ENCODE data around the gene KMT2B. TPM values are rescaled to one million over a fixed set of nuclear protein-coding genes. Genes with fewer than 3 reads are reported as not detected.
A peak's percentile ranks its signal among the peaks of the same experiment; 100 is the strongest.
"Not testable (repeated sequence)": the region's sequence is repeated elsewhere in the genome, so short reads cannot be mapped to it uniquely, and the experiment has no call there.

Gene KMT2B
- polyA plus RNA-seq, 2 of the 4 experiments (the other 2 are of a cell fraction) = 17.8 to 39.4 TPM

- TF ChIP-seq JUNB (IDR thresholded peaks at IDR 0.05) (no peak), TFCP2L1 (CRISPR knock-in tag; IDR thresholded peaks at IDR 0.05) (no peak)
These were observed 4.7 kb downstream of the KMT2B start (continued) for GRCh38 chr19:35722461-35722860.

- Histone ChIP-seq H3K4me1 (peaks cover 9% of the 10 kb centered on the region), H3K9me3 (no peaks in the 10 kb centered on the region), H3K4me3 (no peak overlapping the region), H3K27ac (no peak overlapping the region), H3K4me2 (no peak overlapping the region)
- ATAC-seq = no peak
- TF ChIP-seq JUN (IDR thresholded peaks at IDR 0.05) (peak in 1 of 2 experiments; percentile 14; a peak in 1 of 5 replicates), RNF2 (IDR thresholded peaks at IDR 0.05; ENCODE audit: borderline replicate concordance, low read depth) (no peak)
- no peak for DNase-seq (ENCODE audit: low read depth in 1 of 2, low spot score in 1 of 2)
- ChIA-PET CTCF (interaction anchor here (1.0 to 3.0 kb wide), 7 partner anchors 9 to 209 kb away, joined by 3 to 18 read pairs (median 4); partner anchors contain the start of genes PSENEN and U2AF1L4), POLR2A (interaction anchor here (1.0 to 1.7 kb wide), 2 partner anchors 17 to 25 kb away, joined by 3 to 8 read pairs; partner anchors contain the start of gene LIN37)
- WGBS (ENCODE audit: missing lambda C conversion rate) = 94% methylated on average over 16 of the region's 16 CpGs
- no peak for FAIRE-seq
These were observed 5.1 kb downstream of the KMT2B start for GRCh38 chr19:35722897-35723296.

- Histone ChIP-seq H3K4me2 (no peak overlapping the region), H3K4me1 (peaks cover 9% of the 10 kb centered on the region), H3K4me3 (no peak overlapping the region), H3K9me3 (no peaks in the 10 kb centered on the region), H3K27ac (no peak overlapping the region)
- TF ChIP-seq ESRRA (IDR thresholded peaks at IDR 0.05; ENCODE audit: borderline replicate concordance, low read length) (no peak), MAFK (IDR thresholded peaks at IDR 0.05; ENCODE audit: partially characterized antibody) (no peak)
- no peak for ATAC-seq
- FAIRE-seq = no peak
- 95% methylated on average over 24 of the region's 24 CpGs for WGBS (ENCODE audit: missing lambda C conversion rate)
- CTCF ChIA-PET = interaction anchor here (1.0 to 3.0 kb wide), 7 partner anchors 9 to 208 kb away, joined by 3 to 18 read pairs (median 4); partner anchors contain the start of genes PSENEN and U2AF1L4
- DNase-seq (ENCODE audit: low read depth in 1 of 2, low spot score in 1 of 2) = no peak
- POLR2A ChIA-PET = interaction anchor here (1.0 to 1.7 kb wide), 2 partner anchors 16 to 25 kb away, joined by 3 to 8 read pairs; partner anchors contain the start of gene LIN37
These were observed 5.9 kb downstream of the KMT2B start for GRCh38 chr19:35723671-35724070.

- not testable (repeated sequence) for H3K4me3 ChIP-seq; H3K9me3 ChIP-seq; H3K4me1 ChIP-seq; ATAC-seq; H3K4me2 ChIP-seq; DNase-seq (ENCODE audit: low read depth in 1 of 2, low spot score in 1 of 2); FAIRE-seq; H3K27ac ChIP-seq
- POLR2A ChIA-PET = interaction anchor here (1.7 kb wide), 1 partner anchor 16 kb away, joined by 8 read pairs; no protein-coding TSS in a partner anchor
- CTCF ChIA-PET = interaction anchor here (1.1 to 3.0 kb wide), 6 partner anchors 8 to 207 kb away, joined by 3 to 18 read pairs (median 6); partner anchors contain the start of genes PSENEN and U2AF1L4
- WGBS (ENCODE audit: missing lambda C conversion rate) = 94% methylated on average over 7 of the region's 7 CpGs
These were observed 6.3 kb downstream of the KMT2B start for GRCh38 chr19:35724132-35724531.

GRCh38 chr19:35724560-35724959 lies 6.8 kb downstream of the KMT2B start:
- ATAC-seq (no peak), FAIRE-seq (no peak)
- no peak for TF ChIP-seq CBX8 (IDR thresholded peaks at IDR 0.05)
- no peak for TF ChIP-seq CBX2 (IDR thresholded peaks at IDR 0.05; ENCODE audit: borderline replicate concordance, low read depth)
- no peak for TF ChIP-seq POLR2A (IDR thresholded peaks at IDR 0.05; ENCODE audit: low read length)
- TF ChIP-seq MAX (IDR thresholded peaks at IDR 0.05) = no peak
- no peak for TF ChIP-seq HEYL (CRISPR knock-in tag; IDR thresholded peaks at IDR 0.05)
- TF ChIP-seq MAFK (IDR thresholded peaks at IDR 0.05; ENCODE audit: partially characterized antibody) = no peak

GRCh38 chr19:35725216-35725861 lies 7.5 kb downstream of the KMT2B start:
- Histone ChIP-seq H3K27ac (no peak overlapping the region), H3K4me3 (no peak overlapping the region), H3K4me2 (no peak overlapping the region), H3K9me3 (no peaks in the 10 kb centered on the region), H3K4me1 (no peaks in the 10 kb centered on the region)
- FAIRE-seq (no peak), ATAC-seq (no peak), DNase-seq (ENCODE audit: low read depth in 1 of 2, low spot score in 1 of 2) (no peak)
- POLR2A ChIA-PET = no interaction called here
- CTCF ChIA-PET = interaction anchor here (0.9 to 3.0 kb wide), 7 partner anchors 9 to 206 kb away, joined by 3 to 18 read pairs (median 3); no protein-coding TSS in a partner anchor
- 94% methylated on average over 23 of the region's 23 CpGs for WGBS (ENCODE audit: missing lambda C conversion rate)
- TF ChIP-seq MAFK (IDR thresholded peaks at IDR 0.05; ENCODE audit: partially characterized antibody) = no peak
- TF ChIP-seq SREBF2 (IDR thresholded peaks at IDR 0.05) = no peak
- TF ChIP-seq NFE2L2 (conservative IDR thresholded peaks at IDR 0.05; ENCODE audit: low read length) = no peak
- TF ChIP-seq TP53 (CRISPR knock-in tag; IDR thresholded peaks at IDR 0.05) = no peak
- no peak for TF ChIP-seq POLR2A (IDR thresholded peaks at IDR 0.05; ENCODE audit: low read length)
- TF ChIP-seq NPAS2 (CRISPR knock-in tag; IDR thresholded peaks at IDR 0.05; ENCODE audit: borderline replicate concordance) = no peak
- TF ChIP-seq RNF2 (IDR thresholded peaks at IDR 0.05; ENCODE audit: borderline replicate concordance, low read depth) = no peak
- TF ChIP-seq ELK1 (IDR thresholded peaks at IDR 0.05; ENCODE audit: low read depth, low read length) = no peak
- no peak for TF ChIP-seq JUNB (IDR thresholded peaks at IDR 0.05)
- no peak for TF ChIP-seq E2F6 (IDR thresholded peaks at IDR 0.05; ENCODE audit: borderline replicate concordance, low read depth)
- TF ChIP-seq NR3C1 (IDR thresholded peaks at IDR 0.05) = no peak
- no peak for TF ChIP-seq FOSB (CRISPR knock-in tag; IDR thresholded peaks at IDR 0.05)
- TF ChIP-seq POLR2AphosphoS2 (conservative IDR thresholded peaks at IDR 0.05; ENCODE audit: low read length) = no peak
- TF ChIP-seq EHMT2 (IDR thresholded peaks at IDR 0.05; ENCODE audit: low read depth) = no peak
- no peak for TF ChIP-seq MYC (IDR thresholded peaks at IDR 0.05; ENCODE audit: borderline replicate concordance, low read length)
- no peak for TF ChIP-seq KDM5A (IDR thresholded peaks at IDR 0.05)
- TF ChIP-seq ESRRA (IDR thresholded peaks at IDR 0.05; ENCODE audit: borderline replicate concordance, low read length) = no peak

More at GRCh38 chr19:35724560-35724959, 6.8 kb downstream of the KMT2B start:
- 92% methylated on average over 12 of the region's 12 CpGs for WGBS (ENCODE audit: missing lambda C conversion rate)
- H3K9me3 ChIP-seq = no peaks in the 10 kb centered on the region
- CTCF ChIA-PET = interaction anchor here (1.0 to 3.0 kb wide), 7 partner anchors 10 to 207 kb away, joined by 3 to 18 read pairs (median 5); partner anchors contain the start of genes PSENEN and U2AF1L4
- H3K4me1 ChIP-seq = peaks cover 1% of the 10 kb centered on the region
- H3K27ac ChIP-seq = no peak overlapping the region
- DNase-seq (ENCODE audit: low read depth in 1 of 2, low spot score in 1 of 2) = no peak
- POLR2A ChIA-PET = interaction anchor here (1.7 kb wide), 1 partner anchor 15 kb away, joined by 8 read pairs; no protein-coding TSS in a partner anchor
- H3K4me2 ChIP-seq = no peak overlapping the region
- no peak overlapping the region for H3K4me3 ChIP-seq

Measured in A549 (cell line).